Measurements from ENCODE around the gene GAST.

DNA sequence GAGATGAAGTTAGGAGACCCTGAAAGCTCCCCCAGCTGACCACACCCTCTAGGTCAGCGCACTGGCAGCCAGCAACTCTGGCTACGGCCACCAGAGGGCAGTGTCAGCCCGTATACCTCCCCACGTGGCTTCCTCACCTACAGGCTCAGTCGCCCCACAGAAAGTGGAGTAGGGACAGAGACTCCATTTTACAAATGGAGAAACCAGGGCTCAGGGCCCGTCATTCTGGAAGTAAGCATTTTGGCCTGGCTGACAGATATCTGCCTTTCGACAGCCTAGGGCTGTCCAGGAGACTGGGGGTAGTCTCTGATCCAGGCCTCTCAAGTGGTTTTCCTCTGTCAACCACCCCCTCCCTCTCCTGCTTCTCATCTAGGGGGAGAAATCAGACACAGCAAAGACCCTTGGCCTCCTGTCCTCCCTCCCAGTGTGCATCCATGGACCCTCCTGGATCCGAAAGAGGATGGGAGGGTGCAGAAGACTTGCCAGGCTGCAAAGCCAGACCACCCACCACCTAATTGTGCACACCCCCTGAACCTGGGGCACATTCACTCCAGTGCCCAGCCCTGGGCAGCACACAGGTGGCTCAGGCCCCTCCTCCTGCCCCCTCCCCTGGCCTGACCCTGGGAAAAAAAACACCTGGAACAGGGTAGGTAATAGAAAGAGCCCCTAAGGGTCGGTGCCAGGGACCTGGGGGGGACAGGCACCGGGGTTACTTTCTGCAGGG is 26.1 kb downstream of the GAST start:
- TF ChIP-seq EP300 (IDR thresholded peaks at IDR 0.05; ENCODE audit: low read length) (no peak), ZBED1 (IDR thresholded peaks at IDR 0.05) (no peak), MCM2 (IDR thresholded peaks at IDR 0.05; ENCODE audit: low read depth) (no peak), RBM34 (IDR thresholded peaks at IDR 0.05; ENCODE audit: borderline replicate concordance, insufficient read depth, low read length) (no peak), SP2 (IDR thresholded peaks at IDR 0.05; ENCODE audit: extremely low read depth, low read depth, low read length, poor library complexity, severe bottlenecking) (no peak)
